Erythroblast (primary cell): Measurements from ENCODE around the gene LAMB3.

Experiments used
- GATA1 ChIP-seq: IDR thresholded peaks from 2 replicates; pipeline ENCODE4 v1.6.1; 2011; ENCODE audit warnings: low read depth, mild to moderate bottlenecking, control low read depth, low read length, moderate library complexity
- POLR2A ChIP-seq: IDR thresholded peaks from 2 replicates; pipeline ENCODE4 v1.6.1; 2011; ENCODE audit warnings: mild to moderate bottlenecking, low read length

- TF ChIP-seq POLR2A (no peak), GATA1 (no peak)
These were observed 23.5 kb downstream of the LAMB3 start for GRCh38 chr1:209628618-209629299.
